Stimulated activated CD8-positive, alpha-beta memory T cell treated with anti-CD3 and anti-CD28 coated beads, Interleukin-7, amount 100 ng/mL, for 48 hours (primary cell): Measurements from ENCODE around the gene KCNQ2.

Source experiments
- DNase-seq, 2 donors: peaks; one replicate each; pipeline ENCODE4 v3.0.0-alpha.2; 2020; ENCODE audit warnings: low read depth in 1 of 2; ENCODE audit errors: extremely low read depth in 1 of 2

KCNQ2 gene

GRCh38 chr20:63418617-63419016 lies 53.8 kb downstream of the KCNQ2 start:
- no peak for DNase-seq

- no peak for DNase-seq
These were observed 54.7 kb downstream of the KCNQ2 start for GRCh38 chr20:63417738-63418120.

GRCh38 chr20:63417097-63417737 lies 55.2 kb downstream of the KCNQ2 start:
- DNase-seq: no peak

- no peak for DNase-seq
These were observed 55.8 kb downstream of the KCNQ2 start for GRCh38 chr20:63416631-63417030.

GRCh38 chr20:63415647-63416391 lies 56.6 kb downstream of the KCNQ2 start:
- DNase-seq: no peak

- no peak for DNase-seq
These were observed 57.6 kb downstream of the KCNQ2 start for GRCh38 chr20:63414720-63415430.

GRCh38 chr20:63413963-63414684 lies 58.3 kb downstream of the KCNQ2 start:
- no peak for DNase-seq

GRCh38 chr20:63413323-63413722 lies 59.1 kb downstream of the KCNQ2 start:
- DNase-seq: no peak

GRCh38 chr20:63412889-63413288 lies 59.6 kb downstream of the KCNQ2 start:
- DNase-seq: no peak

GRCh38 chr20:63411898-63412631 lies 60.4 kb downstream of the KCNQ2 start:
- no peak for DNase-seq

- DNase-seq: no peak
These were observed 61.1 kb downstream of the KCNQ2 start for GRCh38 chr20:63411151-63411897.

GRCh38 chr20:63409834-63410435 lies 62.5 kb downstream of the KCNQ2 start:
- DNase-seq: no peak

GRCh38 chr20:63409066-63409833 lies 63.2 kb downstream of the KCNQ2 start:
- no peak for DNase-seq

- no peak for DNase-seq
These were observed 63.8 kb downstream of the KCNQ2 start for GRCh38 chr20:63408684-63409046.

GRCh38 chr20:63407928-63408683 lies 64.3 kb downstream of the KCNQ2 start:
- no peak for DNase-seq

GRCh38 chr20:63406617-63407245 lies 65.7 kb downstream of the KCNQ2 start:
- no peak for DNase-seq

- DNase-seq: no peak
These were observed 66.4 kb downstream of the KCNQ2 start for GRCh38 chr20:63406011-63406410.
